OCI-LY7 (cell line): ENCODE measurements around the gene FAM161A. TPM values are rescaled to one million over a fixed set of nuclear protein-coding genes. Genes with fewer than 3 reads are reported as not detected.

Source experiments
- BruUV-seq: library from RNA; stranded (reverse); fragments of 400-500 nt; replicated peaks from 2 replicates; lab custom pipeline; 2021; lab: Mats Ljungman, UMichigan
- CTCF ChIA-PET: fragments of 300-600 bp; sonication (Branson Sonifier 250); formaldehyde crosslinking; loops from one replicate; lab custom pipeline; 2022; ENCODE audit warnings: antibody characterized with exemption; ENCODE audit not compliant: unreplicated experiment; lab: Charles Lee
- POLR2A ChIA-PET: fragments of 300-600 bp; sonication (Branson Sonifier 250); formaldehyde crosslinking; loops from one replicate; lab custom pipeline; 2022; ENCODE audit warnings: antibody characterized with exemption; lab: Charles Lee
- DNase-seq: peaks from one replicate; pipeline ENCODE4 v3.0.0-alpha.2; 2015; ENCODE audit warnings: low spot score
- H2AFZ ChIP-seq: fragments of 200-600 bp; sonication (generic), shearing (Covaris generic); 2 replicates; pipeline ENCODE4 v1.6.1; 2014; ENCODE audit warnings: mild to moderate bottlenecking, antibody characterized with exemption, low read length, moderate library complexity
- H3K27ac ChIP-seq: fragments of 200-600 bp; sonication (generic); 2 replicates; pipeline ENCODE4 v1.5.1; 2014; ENCODE audit warnings: mixed run types, low read depth, mild to moderate bottlenecking, moderate library complexity, low read length, inconsistent platforms; ENCODE audit not compliant: poor library complexity, severe bottlenecking
- H3K36me3 ChIP-seq: fragments of 200-600 bp; sonication (generic); 2 replicates; pipeline ENCODE4 v1.6.1; 2014; ENCODE audit warnings: mild to moderate bottlenecking, antibody characterized with exemption, low read length, moderate library complexity, mixed read lengths; ENCODE audit not compliant: insufficient read depth
- H3K4me1 ChIP-seq: fragments of 200-600 bp; sonication (generic); 2 replicates; pipeline ENCODE4 v1.5.1; 2014; ENCODE audit warnings: mild to moderate bottlenecking, low read length; ENCODE audit not compliant: insufficient read depth, poor library complexity, severe bottlenecking
- H3K4me2 ChIP-seq: fragments of 200-600 bp; sonication (generic); 2 replicates; pipeline ENCODE4 v1.6.1; 2014; ENCODE audit warnings: mild to moderate bottlenecking, low read length
- H3K4me3 ChIP-seq: fragments of 200-600 bp; sonication (generic); 2 replicates; pipeline ENCODE4 v1.5.1; 2014; ENCODE audit warnings: mild to moderate bottlenecking, low read depth, low read length; ENCODE audit not compliant: poor library complexity, severe bottlenecking
- H3K79me2 ChIP-seq: fragments of 200-600 bp; sonication (generic); 2 replicates; pipeline ENCODE4 v1.6.1; 2016; ENCODE audit warnings: low read depth, mild to moderate bottlenecking, low read length, moderate library complexity, mixed read lengths; ENCODE audit not compliant: insufficient read depth
- H3K9me2 ChIP-seq: fragments of 200-600 bp; sonication (generic); 2 replicates; pipeline ENCODE4 v1.6.1; 2016; ENCODE audit warnings: mild to moderate bottlenecking, low read length, mixed read lengths; ENCODE audit not compliant: insufficient read depth
- H3K9me3 ChIP-seq: fragments of 200-600 bp; sonication (generic); 2 replicates; pipeline ENCODE4 v1.6.1; 2014; ENCODE audit warnings: mild to moderate bottlenecking, mixed run types, low read length, mixed read lengths
- H4K20me1 ChIP-seq: fragments of 200-600 bp; sonication (generic); 2 replicates; pipeline ENCODE4 v1.6.1; 2014; ENCODE audit warnings: mild to moderate bottlenecking, antibody characterized with exemption, low read length, moderate library complexity, mixed read lengths; ENCODE audit not compliant: insufficient read depth
- EZH2phosphoT487 ChIP-seq: fragments of 200-600 bp; sonication (generic); IDR thresholded peaks from 2 replicates; pipeline ENCODE4 v1.6.1; 2018; ENCODE audit warnings: low read depth, borderline replicate concordance, mild to moderate bottlenecking, mixed run types, antibody characterized with exemption, low read length, moderate library complexity, mixed read lengths
- intact Hi-C: fragments of 100-400 bp; cut with micrococcal nuclease; formaldehyde crosslinking; loops from one replicate; pipeline ENCODE4 v1.10.0; 2022; ENCODE audit not compliant: unreplicated experiment
- total RNA-seq, 2 experiments: library from RNA; depleted of rRNA in 1 of 2; stranded (reverse); fragments of >200 nt in 1 of 2; shearing (Covaris generic) in 1 of 2; gene quantifications; 2 replicates each; pipeline ENCODE4 v1.2.3, GENCODE V29; 2014 to 2022
- TF ChIP-seq, protein P1 (sequence below): fragments of 200-600 bp; sonication (generic); conservative IDR thresholded peaks from 2 replicates; pipeline ENCODE4 v1.5.1; 2014; ENCODE audit warnings: mild to moderate bottlenecking, antibody characterized with exemption, low read length, moderate library complexity, mixed read lengths

Gene FAM161A
- total RNA-seq, 2 experiments from 2014 or later, result 3.5 to 4.6 TPM

DNA sequence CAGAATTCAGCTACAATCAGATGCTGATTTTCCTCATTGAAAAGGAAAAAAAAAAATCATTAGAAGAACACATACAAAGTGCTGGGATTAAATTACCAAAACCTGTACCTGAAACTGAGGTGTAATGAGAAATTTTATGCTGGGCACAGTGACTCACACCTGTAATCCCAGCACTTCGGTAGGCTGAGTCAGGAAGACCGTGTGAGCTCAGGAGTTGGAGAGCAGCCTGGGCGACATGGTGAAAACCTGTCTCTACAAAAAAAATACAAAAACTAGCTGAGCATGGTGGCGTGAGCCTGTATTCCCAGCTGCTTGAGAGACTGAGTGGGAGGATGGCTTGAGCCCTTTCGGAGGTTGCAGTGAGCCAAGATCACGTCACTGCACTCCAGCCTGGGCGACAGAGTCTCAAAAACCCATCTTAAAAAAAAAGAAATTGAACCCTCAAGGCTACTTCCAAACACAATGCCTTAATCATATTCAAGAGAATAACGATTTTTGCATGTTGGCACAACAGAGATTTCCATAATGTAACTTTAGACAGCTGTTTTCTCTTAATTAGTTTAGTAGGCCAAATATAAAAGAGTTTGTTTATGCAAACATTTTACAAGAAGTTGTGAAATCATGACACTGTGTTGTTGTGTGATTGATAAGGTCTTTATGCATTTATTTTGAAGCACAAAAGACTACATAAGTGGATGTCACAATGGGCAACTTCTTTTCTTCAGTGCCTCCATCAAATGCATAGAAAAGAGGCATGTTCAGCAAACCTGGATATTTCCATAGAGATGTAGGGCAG is 63.9 kb downstream of the FAM161A start:
- intact Hi-C loops, result no loop called here
- CTCF ChIA-PET, result no interaction called here
- TF ChIP-seq EZH2phosphoT487, result no peak
- TF ChIP-seq, protein P1, sequence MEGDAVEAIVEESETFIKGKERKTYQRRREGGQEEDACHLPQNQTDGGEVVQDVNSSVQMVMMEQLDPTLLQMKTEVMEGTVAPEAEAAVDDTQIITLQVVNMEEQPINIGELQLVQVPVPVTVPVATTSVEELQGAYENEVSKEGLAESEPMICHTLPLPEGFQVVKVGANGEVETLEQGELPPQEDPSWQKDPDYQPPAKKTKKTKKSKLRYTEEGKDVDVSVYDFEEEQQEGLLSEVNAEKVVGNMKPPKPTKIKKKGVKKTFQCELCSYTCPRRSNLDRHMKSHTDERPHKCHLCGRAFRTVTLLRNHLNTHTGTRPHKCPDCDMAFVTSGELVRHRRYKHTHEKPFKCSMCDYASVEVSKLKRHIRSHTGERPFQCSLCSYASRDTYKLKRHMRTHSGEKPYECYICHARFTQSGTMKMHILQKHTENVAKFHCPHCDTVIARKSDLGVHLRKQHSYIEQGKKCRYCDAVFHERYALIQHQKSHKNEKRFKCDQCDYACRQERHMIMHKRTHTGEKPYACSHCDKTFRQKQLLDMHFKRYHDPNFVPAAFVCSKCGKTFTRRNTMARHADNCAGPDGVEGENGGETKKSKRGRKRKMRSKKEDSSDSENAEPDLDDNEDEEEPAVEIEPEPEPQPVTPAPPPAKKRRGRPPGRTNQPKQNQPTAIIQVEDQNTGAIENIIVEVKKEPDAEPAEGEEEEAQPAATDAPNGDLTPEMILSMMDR, result no peak
- H3K4me2 ChIP-seq, result no peak overlapping the region
- H2AFZ ChIP-seq, result peak overlapping the region; percentile 28; the same call in 1 of the 2 replicates
- no peaks in the 10 kb centered on the region for H4K20me1 ChIP-seq
- H3K4me1 ChIP-seq, result no peaks in the 10 kb centered on the region
- H3K36me3 ChIP-seq, result no peaks in the 10 kb centered on the region
- no peaks in the 10 kb centered on the region for H3K9me2 ChIP-seq
- H3K9me3 ChIP-seq, result no peaks in the 10 kb centered on the region
- H3K4me3 ChIP-seq, result no peak overlapping the region
- BruUV-seq, result no TSS peak
- H3K27ac ChIP-seq, result no peak overlapping the region
- DNase-seq, result no peak
- no peaks in the 10 kb centered on the region for H3K79me2 ChIP-seq
- POLR2A ChIA-PET, result interaction anchor here (0.7 to 1.0 kb wide), 4 partner anchors 14 to 211 kb away, joined by 3 to 5 read pairs (median 3); partner anchors contain the start of gene FAM161A

DNA sequence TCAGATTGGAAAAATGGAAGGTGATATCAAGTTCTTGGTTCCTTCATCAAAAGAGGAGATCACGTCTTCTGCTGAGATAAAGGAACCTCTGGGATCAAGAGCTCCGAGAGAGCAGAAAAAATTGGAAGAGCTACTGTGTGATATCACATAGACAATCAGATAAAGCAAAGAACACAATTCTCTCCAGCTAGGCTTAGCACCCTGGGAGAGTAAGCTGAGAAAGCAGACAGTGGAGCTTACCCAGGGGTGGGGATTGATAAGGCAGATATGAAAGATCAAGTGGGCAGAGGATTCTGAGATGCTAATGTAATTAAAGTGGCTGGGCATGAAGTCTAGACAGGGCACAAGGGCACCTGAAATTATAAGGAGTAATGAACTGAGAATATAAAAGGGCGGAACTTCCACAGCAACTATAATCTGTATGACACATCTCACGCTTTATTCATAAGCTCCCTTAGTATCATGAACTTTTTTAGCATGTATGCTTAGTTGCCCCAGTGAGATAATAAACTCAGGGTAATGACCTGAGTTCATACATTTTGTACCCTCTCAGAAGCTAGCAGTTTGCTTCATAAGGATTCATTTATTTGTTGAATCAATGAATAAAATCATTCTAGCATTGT is 65.8 kb downstream of the FAM161A start:
- Histone ChIP-seq H4K20me1 (no peaks in the 10 kb centered on the region), H3K4me1 (no peaks in the 10 kb centered on the region), H3K9me2 (no peaks in the 10 kb centered on the region), H3K79me2 (no peaks in the 10 kb centered on the region), H3K27ac (no peak overlapping the region), H3K9me3 (no peaks in the 10 kb centered on the region), H3K4me3 (no peak overlapping the region), H3K4me2 (no peak overlapping the region), H2AFZ (no peak overlapping the region), H3K36me3 (no peaks in the 10 kb centered on the region)
- TF ChIP-seq, protein P1, result no peak
- no peak for TF ChIP-seq EZH2phosphoT487
- no TSS peak for BruUV-seq
- CTCF ChIA-PET, result no interaction called here
- POLR2A ChIA-PET, result interaction anchor here (0.5 to 0.9 kb wide), 3 partner anchors 84 to 393 kb away, joined by 3 to 4 read pairs (median 3); no protein-coding TSS in a partner anchor
- no peak for DNase-seq
- intact Hi-C loops, result no loop called here

GRCh38 chr2:61786876-61787275 is 67.0 kb downstream of the FAM161A start:
- Histone ChIP-seq H3K36me3 (no peaks in the 10 kb centered on the region), H3K9me3 (no peaks in the 10 kb centered on the region), H3K27ac (no peak overlapping the region), H2AFZ (no peak overlapping the region), H3K9me2 (no peaks in the 10 kb centered on the region), H4K20me1 (no peaks in the 10 kb centered on the region), H3K4me3 (no peak overlapping the region), H3K4me2 (no peak overlapping the region), H3K4me1 (no peaks in the 10 kb centered on the region), H3K79me2 (no peaks in the 10 kb centered on the region)
- TF ChIP-seq, protein P1, result no peak
- no peak for TF ChIP-seq EZH2phosphoT487
- DNase-seq, result no peak
- BruUV-seq, result no TSS peak
- intact Hi-C loops, result no loop called here
- ChIA-PET CTCF (no interaction called here), POLR2A (no interaction called here)
